ENCODE data around the gene TOGARAM2.

TOGARAM2 gene

GRCh38 chr2:28994679-28995078 lies 13.6 kb downstream of the TOGARAM2 start:
- Histone ChIP-seq H3K4me1 (ENCODE audit: control insufficient read depth in 1 of 2, insufficient read depth in 2 of 2, low read length in 2 of 2) (no peaks in the 10 kb centered on the region), H3K79me1 (ENCODE audit: low read length) (no peaks in the 10 kb centered on the region), H3K79me2 (ENCODE audit: control insufficient read depth, insufficient read depth, low read length, poor library complexity) (no peaks in the 10 kb centered on the region), H3K18ac (ENCODE audit: low read length) (no peak overlapping the region), H2AFZ (ENCODE audit: insufficient read depth, low read length, poor library complexity) (no peak overlapping the region), H3K4me2 (ENCODE audit: low read length) (no peak overlapping the region), H4K8ac (ENCODE audit: low read depth, low read length) (no peak overlapping the region), H2BK12ac (ENCODE audit: low read length) (no peak overlapping the region), H3K9ac (ENCODE audit: low read length) (no peak overlapping the region), H3K23ac (ENCODE audit: low read length) (no peak overlapping the region), H4K12ac (ENCODE audit: low read depth, low read length) (no peak overlapping the region), H2BK5ac (ENCODE audit: low read depth, low read length, poor library complexity) (no peak overlapping the region), H2BK120ac (ENCODE audit: insufficient read depth, low read length, poor library complexity) (no peak overlapping the region), H3K4me3 (ENCODE audit: low read depth, low read length) (no peak overlapping the region), H4K91ac (ENCODE audit: low read depth, low read length) (no peak overlapping the region), H3K4ac (ENCODE audit: low read depth, low read length) (no peak overlapping the region), H3K14ac (ENCODE audit: low read length) (no peak overlapping the region), H2AK5ac (ENCODE audit: low read length) (no peak overlapping the region), H3K9me3 (ENCODE audit: insufficient read depth, low read depth, low read length) (peaks cover 2% of the 10 kb centered on the region), H3K27ac (ENCODE audit: low read depth, low read length) (no peak overlapping the region), H3K27me3 (ENCODE audit: insufficient read depth, low read length) (no peaks in the 10 kb centered on the region), H3K36me3 (ENCODE audit: control insufficient read depth in 1 of 2, insufficient read depth in 2 of 2, low read length in 2 of 2) (no peaks in the 10 kb centered on the region)
- DNase-seq: no peak
- WGBS (ENCODE audit: extremely low coverage, insufficient coverage, insufficient read length): no CpG with 5 or more reads among the region's 7 CpGs

- no peak overlapping the region for H3K9ac ChIP-seq (ENCODE audit: low read length)
- no peak overlapping the region for H2BK12ac ChIP-seq (ENCODE audit: low read length)
- H4K91ac ChIP-seq (ENCODE audit: low read depth, low read length): no peak overlapping the region
- H4K12ac ChIP-seq (ENCODE audit: low read depth, low read length): no peak overlapping the region
- WGBS (ENCODE audit: extremely low coverage, insufficient coverage, insufficient read length): no CpG with 5 or more reads among the region's 6 CpGs
- H2BK5ac ChIP-seq (ENCODE audit: low read depth, low read length, poor library complexity): no peak overlapping the region
- no peaks in the 10 kb centered on the region for H3K27me3 ChIP-seq (ENCODE audit: insufficient read depth, low read length)
- no peak overlapping the region for H3K23ac ChIP-seq (ENCODE audit: low read length)
- no peak overlapping the region for H3K4me2 ChIP-seq (ENCODE audit: low read length)
- no peak for DNase-seq
- H2BK120ac ChIP-seq (ENCODE audit: insufficient read depth, low read length, poor library complexity): no peak overlapping the region
- H3K36me3 ChIP-seq (ENCODE audit: control insufficient read depth in 1 of 2, insufficient read depth in 2 of 2, low read length in 2 of 2): no peaks in the 10 kb centered on the region
- no peak overlapping the region for H3K4me3 ChIP-seq (ENCODE audit: low read depth, low read length)
- no peak overlapping the region for H4K8ac ChIP-seq (ENCODE audit: low read depth, low read length)
- no peaks in the 10 kb centered on the region for H3K4me1 ChIP-seq (ENCODE audit: control insufficient read depth in 1 of 2, insufficient read depth in 2 of 2, low read length in 2 of 2)
- H3K79me1 ChIP-seq (ENCODE audit: low read length): no peaks in the 10 kb centered on the region
- H3K9me3 ChIP-seq (ENCODE audit: insufficient read depth, low read depth, low read length): peaks cover 2% of the 10 kb centered on the region
- H3K79me2 ChIP-seq (ENCODE audit: control insufficient read depth, insufficient read depth, low read length, poor library complexity): no peaks in the 10 kb centered on the region
- H2AFZ ChIP-seq (ENCODE audit: insufficient read depth, low read length, poor library complexity): no peak overlapping the region
- no peak overlapping the region for H3K18ac ChIP-seq (ENCODE audit: low read length)
- no peak overlapping the region for H3K14ac ChIP-seq (ENCODE audit: low read length)
- no peak overlapping the region for H3K27ac ChIP-seq (ENCODE audit: low read depth, low read length)
- H3K4ac ChIP-seq (ENCODE audit: low read depth, low read length): no peak overlapping the region
- H2AK5ac ChIP-seq (ENCODE audit: low read length): no peak overlapping the region
These were observed 15.0 kb downstream of the TOGARAM2 start for GRCh38 chr2:28995765-28996750.

- H2BK5ac ChIP-seq (ENCODE audit: low read depth, low read length, poor library complexity): no peak overlapping the region
- H3K4ac ChIP-seq (ENCODE audit: low read depth, low read length): no peak overlapping the region
- WGBS (ENCODE audit: extremely low coverage, insufficient coverage, insufficient read length): no CpG with 5 or more reads among the region's 12 CpGs
- no peaks in the 10 kb centered on the region for H3K4me1 ChIP-seq (ENCODE audit: control insufficient read depth in 1 of 2, insufficient read depth in 2 of 2, low read length in 2 of 2)
- no peaks in the 10 kb centered on the region for H3K27me3 ChIP-seq (ENCODE audit: insufficient read depth, low read length)
- no peak overlapping the region for H3K18ac ChIP-seq (ENCODE audit: low read length)
- H3K79me2 ChIP-seq (ENCODE audit: control insufficient read depth, insufficient read depth, low read length, poor library complexity): no peaks in the 10 kb centered on the region
- no peak overlapping the region for H2BK12ac ChIP-seq (ENCODE audit: low read length)
- H3K4me2 ChIP-seq (ENCODE audit: low read length): no peak overlapping the region
- H3K4me3 ChIP-seq (ENCODE audit: low read depth, low read length): no peak overlapping the region
- no peak overlapping the region for H3K14ac ChIP-seq (ENCODE audit: low read length)
- H3K23ac ChIP-seq (ENCODE audit: low read length): no peak overlapping the region
- no peak overlapping the region for H3K9ac ChIP-seq (ENCODE audit: low read length)
- no peak overlapping the region for H3K27ac ChIP-seq (ENCODE audit: low read depth, low read length)
- no peak overlapping the region for H2BK120ac ChIP-seq (ENCODE audit: insufficient read depth, low read length, poor library complexity)
- no peaks in the 10 kb centered on the region for H3K36me3 ChIP-seq (ENCODE audit: control insufficient read depth in 1 of 2, insufficient read depth in 2 of 2, low read length in 2 of 2)
- no peak for DNase-seq
- no peak overlapping the region for H4K91ac ChIP-seq (ENCODE audit: low read depth, low read length)
- H4K8ac ChIP-seq (ENCODE audit: low read depth, low read length): no peak overlapping the region
- no peak overlapping the region for H2AK5ac ChIP-seq (ENCODE audit: low read length)
- no peak overlapping the region for H2AFZ ChIP-seq (ENCODE audit: insufficient read depth, low read length, poor library complexity)
- no peaks in the 10 kb centered on the region for H3K79me1 ChIP-seq (ENCODE audit: low read length)
- H3K9me3 ChIP-seq (ENCODE audit: insufficient read depth, low read depth, low read length): peaks cover 2% of the 10 kb centered on the region
- no peak overlapping the region for H4K12ac ChIP-seq (ENCODE audit: low read depth, low read length)
These were observed 16.2 kb downstream of the TOGARAM2 start for GRCh38 chr2:28997237-28997846.

GRCh38 chr2:28997847-28998735 lies 17.0 kb downstream of the TOGARAM2 start:
- no peaks in the 10 kb centered on the region for H3K27me3 ChIP-seq (ENCODE audit: insufficient read depth, low read length)
- H3K36me3 ChIP-seq (ENCODE audit: control insufficient read depth in 1 of 2, insufficient read depth in 2 of 2, low read length in 2 of 2): no peaks in the 10 kb centered on the region
- no peak overlapping the region for H3K9ac ChIP-seq (ENCODE audit: low read length)
- no peak overlapping the region for H4K91ac ChIP-seq (ENCODE audit: low read depth, low read length)
- no peak for DNase-seq
- no peak overlapping the region for H4K12ac ChIP-seq (ENCODE audit: low read depth, low read length)
- H4K8ac ChIP-seq (ENCODE audit: low read depth, low read length): no peak overlapping the region
- no peaks in the 10 kb centered on the region for H3K79me1 ChIP-seq (ENCODE audit: low read length)
- no CpG with 5 or more reads among the region's 17 CpGs for WGBS (ENCODE audit: extremely low coverage, insufficient coverage, insufficient read length)
- no peak overlapping the region for H3K18ac ChIP-seq (ENCODE audit: low read length)
- H2BK5ac ChIP-seq (ENCODE audit: low read depth, low read length, poor library complexity): no peak overlapping the region
- H3K23ac ChIP-seq (ENCODE audit: low read length): no peak overlapping the region
- H3K4me1 ChIP-seq (ENCODE audit: control insufficient read depth in 1 of 2, insufficient read depth in 2 of 2, low read length in 2 of 2): no peaks in the 10 kb centered on the region
- no peak overlapping the region for H2AFZ ChIP-seq (ENCODE audit: insufficient read depth, low read length, poor library complexity)
- H3K79me2 ChIP-seq (ENCODE audit: control insufficient read depth, insufficient read depth, low read length, poor library complexity): no peaks in the 10 kb centered on the region
- no peak overlapping the region for H3K27ac ChIP-seq (ENCODE audit: low read depth, low read length)
- H3K9me3 ChIP-seq (ENCODE audit: insufficient read depth, low read depth, low read length): peaks cover 2% of the 10 kb centered on the region
- H2BK12ac ChIP-seq (ENCODE audit: low read length): no peak overlapping the region
- no peak overlapping the region for H3K4me3 ChIP-seq (ENCODE audit: low read depth, low read length)
- H2AK5ac ChIP-seq (ENCODE audit: low read length): no peak overlapping the region
- H3K4me2 ChIP-seq (ENCODE audit: low read length): no peak overlapping the region
- no peak overlapping the region for H3K14ac ChIP-seq (ENCODE audit: low read length)
- H2BK120ac ChIP-seq (ENCODE audit: insufficient read depth, low read length, poor library complexity): no peak overlapping the region
- H3K4ac ChIP-seq (ENCODE audit: low read depth, low read length): no peak overlapping the region
